Ishikawa (cell line): Measurements from ENCODE around the gene ACOX2.

Experiments
- CREB1 ChIP-seq: IDR thresholded peaks from 2 replicates; pipeline ENCODE4 v1.6.1; 2012; ENCODE audit warnings: low read depth
- EGR1 ChIP-seq: IDR thresholded peaks from 2 replicates; pipeline ENCODE4 v1.6.1; 2012
- FOXM1 ChIP-seq: IDR thresholded peaks from 2 replicates; pipeline ENCODE4 v1.6.1; 2012; ENCODE audit warnings: low read depth, borderline replicate concordance
- YY1 ChIP-seq: IDR thresholded peaks from 2 replicates; pipeline ENCODE4 v1.6.1; 2012; ENCODE audit warnings: low read depth
- TF ChIP-seq, protein P1 (sequence below): IDR thresholded peaks from 2 replicates; pipeline ENCODE4 v1.6.1; 2012; ENCODE audit warnings: low read depth, mild to moderate bottlenecking

DNA sequence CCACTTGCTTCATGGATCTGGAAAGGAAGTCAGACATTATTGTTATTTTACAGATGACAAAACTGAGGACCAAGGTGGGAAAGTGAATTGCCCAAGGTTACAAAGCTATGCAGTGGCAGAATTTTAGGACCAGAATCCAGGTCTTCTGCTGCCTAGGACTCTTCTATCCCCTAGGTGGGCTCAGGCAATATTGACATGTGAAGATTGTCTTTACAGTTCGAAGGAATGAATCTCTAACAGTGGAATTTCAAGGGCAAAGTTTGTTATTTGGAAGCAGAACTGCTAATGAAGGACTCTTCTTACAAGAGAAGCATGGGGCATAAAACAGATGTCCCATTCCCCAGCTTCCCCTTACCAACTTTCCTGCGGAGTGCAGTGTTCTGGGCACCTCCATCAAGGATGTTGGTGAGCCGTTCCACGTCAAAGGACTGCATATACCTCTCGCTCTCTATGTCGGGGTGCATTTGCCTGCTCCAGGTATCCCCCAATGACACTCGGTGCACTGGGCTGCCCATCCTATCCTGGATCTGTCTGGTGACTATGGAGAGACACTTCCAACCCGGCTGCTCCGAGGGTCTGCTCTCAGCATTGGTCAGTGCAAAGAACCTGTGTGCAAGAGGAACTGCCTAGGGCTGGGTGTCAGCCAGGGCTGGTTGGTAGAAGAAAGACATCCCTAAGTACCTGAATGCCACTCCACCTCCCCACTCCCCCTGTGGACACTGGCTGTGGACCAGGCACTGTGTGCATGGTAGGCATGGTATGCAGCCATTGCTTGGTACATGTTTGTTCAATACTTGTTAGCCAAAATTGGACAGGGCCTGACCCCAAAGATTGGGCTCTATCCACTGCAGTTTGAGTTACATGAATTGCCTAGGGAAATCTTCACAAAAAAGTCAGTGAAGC is 2.1 kb downstream of the ACOX2 start:
- TF ChIP-seq YY1 (no peak), CREB1 (no peak), FOXM1 (no peak), EGR1 (no peak)
- TF ChIP-seq, protein P1, sequence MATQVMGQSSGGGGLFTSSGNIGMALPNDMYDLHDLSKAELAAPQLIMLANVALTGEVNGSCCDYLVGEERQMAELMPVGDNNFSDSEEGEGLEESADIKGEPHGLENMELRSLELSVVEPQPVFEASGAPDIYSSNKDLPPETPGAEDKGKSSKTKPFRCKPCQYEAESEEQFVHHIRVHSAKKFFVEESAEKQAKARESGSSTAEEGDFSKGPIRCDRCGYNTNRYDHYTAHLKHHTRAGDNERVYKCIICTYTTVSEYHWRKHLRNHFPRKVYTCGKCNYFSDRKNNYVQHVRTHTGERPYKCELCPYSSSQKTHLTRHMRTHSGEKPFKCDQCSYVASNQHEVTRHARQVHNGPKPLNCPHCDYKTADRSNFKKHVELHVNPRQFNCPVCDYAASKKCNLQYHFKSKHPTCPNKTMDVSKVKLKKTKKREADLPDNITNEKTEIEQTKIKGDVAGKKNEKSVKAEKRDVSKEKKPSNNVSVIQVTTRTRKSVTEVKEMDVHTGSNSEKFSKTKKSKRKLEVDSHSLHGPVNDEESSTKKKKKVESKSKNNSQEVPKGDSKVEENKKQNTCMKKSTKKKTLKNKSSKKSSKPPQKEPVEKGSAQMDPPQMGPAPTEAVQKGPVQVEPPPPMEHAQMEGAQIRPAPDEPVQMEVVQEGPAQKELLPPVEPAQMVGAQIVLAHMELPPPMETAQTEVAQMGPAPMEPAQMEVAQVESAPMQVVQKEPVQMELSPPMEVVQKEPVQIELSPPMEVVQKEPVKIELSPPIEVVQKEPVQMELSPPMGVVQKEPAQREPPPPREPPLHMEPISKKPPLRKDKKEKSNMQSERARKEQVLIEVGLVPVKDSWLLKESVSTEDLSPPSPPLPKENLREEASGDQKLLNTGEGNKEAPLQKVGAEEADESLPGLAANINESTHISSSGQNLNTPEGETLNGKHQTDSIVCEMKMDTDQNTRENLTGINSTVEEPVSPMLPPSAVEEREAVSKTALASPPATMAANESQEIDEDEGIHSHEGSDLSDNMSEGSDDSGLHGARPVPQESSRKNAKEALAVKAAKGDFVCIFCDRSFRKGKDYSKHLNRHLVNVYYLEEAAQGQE: no peak
